Frontal cortex (tissue), 4 donors: ENCODE measurements around the gene DCBLD1. TPM values are rescaled to one million over a fixed set of nuclear protein-coding genes. Genes with fewer than 3 reads are reported as not detected.

Experiments
- DNase-seq, 2 donors: peaks; one replicate each; pipeline ENCODE4 v3.0.0; 2012; ENCODE audit warnings: low spot score in 2 of 2
- FAIRE-seq: peaks from 2 replicates; lab custom pipeline; 2012; peaks lifted over from hg19 to GRCh38; lab: Jason Lieb, UNC
- total RNA-seq: library from RNA; depleted of rRNA; stranded (reverse); fragments of >200 nt; gene quantifications from one replicate; pipeline ENCODE4 v1.2.3, GENCODE V29; 2014
- donor health status: control.
- donor health status: control.
- donor health status: control.

Gene DCBLD1
- total RNA-seq, 1 donor from 2014 or later: 3.7 TPM

GRCh38 chr6:117520603-117521395 is 38.3 kb downstream of the DCBLD1 start:
- no peak for DNase-seq
- FAIRE-seq: no peak

GRCh38 chr6:117521791-117522502 is 39.5 kb downstream of the DCBLD1 start:
- DNase-seq (no peak), FAIRE-seq (no peak)

- DNase-seq (no peak), FAIRE-seq (no peak)
Measured at GRCh38 chr6:117525607-117526006, 43.1 kb downstream of the DCBLD1 start.

GRCh38 chr6:117530467-117531242 is 48.2 kb downstream of the DCBLD1 start:
- no peak for FAIRE-seq
- DNase-seq: no peak

GRCh38 chr6:117531346-117531745 is 48.9 kb downstream of the DCBLD1 start:
- DNase-seq (no peak), FAIRE-seq (no peak)

GRCh38 chr6:117531809-117532725 is 49.6 kb downstream of the DCBLD1 start:
- DNase-seq (no peak), FAIRE-seq (no peak)

GRCh38 chr6:117533775-117534174 is 51.3 kb downstream of the DCBLD1 start:
- no peak for DNase-seq
- FAIRE-seq: no peak

- FAIRE-seq (no peak), DNase-seq (no peak)
Measured at GRCh38 chr6:117534974-117535373, 52.5 kb downstream of the DCBLD1 start.

GRCh38 chr6:117536317-117536716 is 53.8 kb downstream of the DCBLD1 start:
- DNase-seq: no peak
- FAIRE-seq: no peak

GRCh38 chr6:117538615-117539014 is 56.1 kb downstream of the DCBLD1 start:
- DNase-seq (no peak), FAIRE-seq (no peak)

GRCh38 chr6:117540670-117541069 is 58.2 kb downstream of the DCBLD1 start:
- no peak for DNase-seq
- FAIRE-seq: no peak

GRCh38 chr6:117542493-117542892 is 60.0 kb downstream of the DCBLD1 start:
- FAIRE-seq (no peak), DNase-seq (no peak)

- FAIRE-seq (no peak), DNase-seq (no peak)
Measured at GRCh38 chr6:117544716-117545115, 62.2 kb downstream of the DCBLD1 start.

- DNase-seq (no peak), FAIRE-seq (no peak)
Measured at GRCh38 chr6:117545161-117545595, 62.7 kb downstream of the DCBLD1 start.

GRCh38 chr6:117546674-117547073 is 64.2 kb downstream of the DCBLD1 start:
- DNase-seq: no peak
- FAIRE-seq: no peak

- FAIRE-seq (no peak), DNase-seq (peak; percentile 47 to 66)
Measured at GRCh38 chr6:117547688-117548621, 65.5 kb downstream of the DCBLD1 start.

- FAIRE-seq: no peak
Measured at GRCh38 chr6:117548797-117549301, 66.4 kb downstream of the DCBLD1 start.

GRCh38 chr6:117549611-117550010 is 67.1 kb downstream of the DCBLD1 start:
- FAIRE-seq: no peak
- no peak for DNase-seq

More at GRCh38 chr6:117548797-117549301, 66.4 kb downstream of the DCBLD1 start:
- DNase-seq: no peak
